Omental fat pad (tissue), 4 donors: Measurements from ENCODE around the gene LRRC3C. TPM values are rescaled to one million over a fixed set of nuclear protein-coding genes. Genes with fewer than 3 reads are reported as not detected.

Source experiments
- ATAC-seq: fragments of 150-250 bp; one replicate; pipeline ENCODE4 v1.9.1; 2016; ENCODE audit warnings: mild to moderate bottlenecking, moderate library complexity; ENCODE audit not compliant: low FRiP score
- DNase-seq: peaks from one replicate; pipeline ENCODE4 v3.0.0-alpha.2; 2019; ENCODE audit warnings: low spot score
- CTCF ChIP-seq, 3 donors: fragments of 450-650 bp; IDR thresholded peaks; one replicate each; pipeline ENCODE4 v1.5.1; 2016 to 2017; ENCODE audit warnings: antibody characterized with exemption in 3 of 3, mild to moderate bottlenecking in 3 of 3, moderate library complexity in 2 of 3
- total RNA-seq, 4 donors: library from RNA; depleted of rRNA; stranded (reverse); fragments of >200 nt; gene quantifications; one replicate each; pipeline ENCODE4 v1.1.0, GENCODE V29; 2016

LRRC3C gene
- total RNA-seq, 4 donors from 2014 or later: not detected

GRCh38 chr17:39929646-39930407 lies 2.3 kb downstream of the LRRC3C start:
- no peak for TF ChIP-seq CTCF (IDR thresholded peaks at IDR 0.05)
- ATAC-seq (no peak), DNase-seq (no peak)

- ATAC-seq (no peak), DNase-seq (no peak)
- TF ChIP-seq CTCF (IDR thresholded peaks at IDR 0.05): no peak
Observed at GRCh38 chr17:39933912-39934311, 6.4 kb downstream of the LRRC3C start.

- ATAC-seq (no peak), DNase-seq (no peak)
- TF ChIP-seq CTCF (IDR thresholded peaks at IDR 0.05): no peak
Observed at GRCh38 chr17:39934324-39934723, 6.8 kb downstream of the LRRC3C start.

- DNase-seq (no peak), ATAC-seq (no peak)
- TF ChIP-seq CTCF (IDR thresholded peaks at IDR 0.05): no peak
Observed at GRCh38 chr17:39935909-39936308, 8.4 kb downstream of the LRRC3C start.

GRCh38 chr17:39937447-39937846 lies 9.9 kb downstream of the LRRC3C start:
- ATAC-seq (no peak), DNase-seq (no peak)
- no peak for TF ChIP-seq CTCF (IDR thresholded peaks at IDR 0.05)

GRCh38 chr17:39938140-39938869 lies 10.8 kb downstream of the LRRC3C start:
- TF ChIP-seq CTCF (IDR thresholded peaks at IDR 0.05): no peak
- no peak for ATAC-seq
- no peak for DNase-seq

- no peak for TF ChIP-seq CTCF (IDR thresholded peaks at IDR 0.05)
- ATAC-seq (no peak), DNase-seq (no peak)
Observed at GRCh38 chr17:39939106-39939505, 11.6 kb downstream of the LRRC3C start.
